ENCODE results near the gene TSPAN18. TPM values are rescaled to one million over a fixed set of nuclear protein-coding genes. Genes with fewer than 3 reads are reported as not detected.

TSPAN18 gene
- total RNA-seq, 1 donor from 2014 or later, result 2.8 TPM

DNA sequence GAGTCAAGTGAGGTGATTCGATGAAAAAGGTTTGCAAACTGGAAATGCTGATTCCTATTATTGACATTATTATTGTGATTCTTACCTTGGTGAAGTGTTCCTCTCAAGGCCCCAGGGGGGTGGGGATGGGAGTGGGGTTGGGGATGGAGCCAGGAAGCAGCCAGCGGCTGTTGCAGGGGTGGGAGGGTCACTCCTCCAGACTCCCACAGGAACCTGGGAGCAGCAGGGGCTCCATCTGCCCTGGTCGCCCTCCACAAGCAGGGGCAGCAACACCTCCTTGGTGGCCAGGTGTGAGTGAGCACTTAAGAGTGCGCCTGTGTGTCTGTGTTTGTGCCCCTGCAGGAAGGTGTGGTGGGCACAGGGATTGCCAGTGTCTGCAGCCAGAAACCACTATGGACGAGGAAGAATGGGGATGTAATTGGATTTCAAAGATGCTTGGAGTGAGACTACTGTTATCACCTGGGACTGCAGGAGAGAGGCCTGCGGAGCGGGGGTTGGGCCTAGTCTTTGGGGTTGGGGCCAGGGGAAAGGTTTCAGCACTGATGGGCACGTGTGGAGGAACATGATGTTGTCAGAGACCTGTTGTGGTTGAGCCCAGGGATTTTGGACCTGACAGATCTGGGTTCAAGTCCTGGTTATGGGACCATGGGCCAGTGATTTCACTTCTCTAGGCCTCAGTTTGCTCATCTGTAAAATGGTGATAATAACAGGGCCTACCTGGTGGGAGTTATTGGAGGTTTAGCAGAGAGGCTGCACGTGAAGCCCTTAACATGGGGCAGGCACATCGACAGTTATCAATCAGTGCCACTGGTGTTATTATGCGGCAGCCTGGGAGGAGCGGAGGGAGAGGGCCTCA is 227.5 kb downstream of the TSPAN18 start:
- intact Hi-C loops (cut with micrococcal nuclease), result no loop called here

DNA sequence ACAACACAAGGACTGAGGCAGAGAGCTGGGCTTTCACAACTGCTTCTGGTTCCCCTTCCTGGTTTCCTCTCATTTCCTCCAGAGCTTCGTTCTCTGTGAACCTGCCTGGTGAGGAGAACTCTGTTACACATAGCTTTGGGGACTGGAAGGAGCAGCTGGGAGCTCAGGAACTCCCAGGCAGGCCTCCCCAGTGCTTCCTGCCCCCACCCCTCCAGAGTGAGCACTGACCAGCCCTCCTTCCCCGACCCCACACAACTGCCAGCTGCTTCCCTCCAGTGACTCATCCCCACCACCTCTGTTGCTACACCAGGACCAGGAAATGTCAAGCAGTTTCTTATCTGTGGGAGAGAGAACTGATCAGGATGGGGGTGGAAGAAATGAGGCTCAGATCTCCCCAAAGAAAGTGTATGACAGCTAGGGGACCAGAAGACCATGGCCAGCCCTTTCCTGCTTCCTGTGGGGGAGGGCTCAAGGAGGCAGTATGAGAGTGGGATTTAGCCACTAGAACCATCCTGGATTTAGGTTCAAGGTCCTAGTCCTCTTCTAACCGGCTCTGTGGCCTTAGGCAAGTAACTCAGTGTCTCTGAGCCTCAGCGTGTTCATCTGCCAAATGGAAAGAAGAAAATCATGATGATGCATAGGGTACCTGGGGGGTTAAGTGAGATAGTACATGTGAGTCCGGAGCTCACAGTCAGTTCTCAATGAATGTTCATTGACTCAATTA is 228.4 kb downstream of the TSPAN18 start:
- DNase-seq, result no peak
- Mint-ChIP-seq H3K27me3 (no peaks in the 10 kb centered on the region), H3K27ac (no peak overlapping the region), H3K4me1 (peaks cover 26% of the 10 kb centered on the region), H3K36me3 (ENCODE audit: low read depth) (no peaks in the 10 kb centered on the region), H3K4me3 (no peak overlapping the region), H3K9me3 (no peaks in the 10 kb centered on the region)
- ATAC-seq (ENCODE audit: low read depth), result no peak
- ChIA-PET CTCF (interaction anchor here (0.7 kb wide), 1 partner anchor 19 kb away, joined by 3 read pairs; no protein-coding TSS in a partner anchor), POLR2A (no interaction called here)
- TF ChIP-seq, protein P1, sequence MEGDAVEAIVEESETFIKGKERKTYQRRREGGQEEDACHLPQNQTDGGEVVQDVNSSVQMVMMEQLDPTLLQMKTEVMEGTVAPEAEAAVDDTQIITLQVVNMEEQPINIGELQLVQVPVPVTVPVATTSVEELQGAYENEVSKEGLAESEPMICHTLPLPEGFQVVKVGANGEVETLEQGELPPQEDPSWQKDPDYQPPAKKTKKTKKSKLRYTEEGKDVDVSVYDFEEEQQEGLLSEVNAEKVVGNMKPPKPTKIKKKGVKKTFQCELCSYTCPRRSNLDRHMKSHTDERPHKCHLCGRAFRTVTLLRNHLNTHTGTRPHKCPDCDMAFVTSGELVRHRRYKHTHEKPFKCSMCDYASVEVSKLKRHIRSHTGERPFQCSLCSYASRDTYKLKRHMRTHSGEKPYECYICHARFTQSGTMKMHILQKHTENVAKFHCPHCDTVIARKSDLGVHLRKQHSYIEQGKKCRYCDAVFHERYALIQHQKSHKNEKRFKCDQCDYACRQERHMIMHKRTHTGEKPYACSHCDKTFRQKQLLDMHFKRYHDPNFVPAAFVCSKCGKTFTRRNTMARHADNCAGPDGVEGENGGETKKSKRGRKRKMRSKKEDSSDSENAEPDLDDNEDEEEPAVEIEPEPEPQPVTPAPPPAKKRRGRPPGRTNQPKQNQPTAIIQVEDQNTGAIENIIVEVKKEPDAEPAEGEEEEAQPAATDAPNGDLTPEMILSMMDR (IDR thresholded peaks at IDR 0.05), result no peak
- intact Hi-C loops (cut with micrococcal nuclease), result no loop called here

More for the DNA sequence above, 227.5 kb downstream of the TSPAN18 start:
- ATAC-seq (ENCODE audit: low read depth), result no peak
- ChIA-PET POLR2A (no interaction called here), CTCF (interaction anchor here (1.1 kb wide), 1 partner anchor 18 kb away, joined by 3 read pairs; no protein-coding TSS in a partner anchor)
- TF ChIP-seq, protein P1 (IDR thresholded peaks at IDR 0.05), result no peak
- no peaks in the 10 kb centered on the region for H3K9me3 Mint-ChIP-seq
- no peak overlapping the region for H3K27ac Mint-ChIP-seq
- peaks cover 26% of the 10 kb centered on the region for H3K4me1 Mint-ChIP-seq
- no peak for DNase-seq
- H3K27me3 Mint-ChIP-seq, result no peaks in the 10 kb centered on the region
- H3K36me3 Mint-ChIP-seq (ENCODE audit: low read depth), result peaks cover under 1% of the 10 kb centered on the region
- H3K4me3 Mint-ChIP-seq, result no peak overlapping the region

DNA sequence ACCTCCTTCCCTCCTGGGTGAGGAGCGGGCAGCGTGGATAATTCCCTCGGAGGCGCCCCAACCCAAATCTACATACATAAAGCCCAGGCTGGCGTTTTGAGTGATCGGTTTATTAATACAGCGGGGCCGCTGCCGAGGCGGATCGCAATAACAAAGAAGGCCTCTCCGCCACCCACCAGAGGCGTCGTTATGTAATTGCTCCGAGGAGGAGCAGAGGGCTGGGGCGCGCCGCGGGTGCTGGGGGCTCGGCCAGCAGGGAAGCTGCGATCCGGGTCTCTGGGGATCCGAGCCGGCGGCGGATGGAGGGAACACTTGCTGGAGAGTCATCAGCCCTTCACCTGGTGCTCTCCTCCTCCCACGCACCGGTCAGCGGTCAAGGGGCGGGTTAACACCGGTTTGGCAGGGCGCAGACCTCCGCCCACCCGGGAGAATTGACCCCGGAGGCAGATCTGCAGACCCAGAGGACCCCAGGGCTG is 230.3 kb downstream of the TSPAN18 start:
- Mint-ChIP-seq H3K9me3 (no peaks in the 10 kb centered on the region), H3K27me3 (no peaks in the 10 kb centered on the region), H3K36me3 (ENCODE audit: low read depth) (no peaks in the 10 kb centered on the region), H3K27ac (no peak overlapping the region), H3K4me3 (no peak overlapping the region), H3K4me1 (peaks cover 17% of the 10 kb centered on the region)
- ATAC-seq (ENCODE audit: low read depth) (no peak), DNase-seq (no peak)
- POLR2A ChIA-PET, result no interaction called here
- intact Hi-C loops (cut with micrococcal nuclease), result no loop called here
- CTCF ChIA-PET, result no interaction called here
- TF ChIP-seq, protein P1 (IDR thresholded peaks at IDR 0.05), result no peak

GRCh38 chr11:44957776-44958564 is 231.2 kb downstream of the TSPAN18 start:
- intact Hi-C loops (cut with micrococcal nuclease), result no loop called here
- Mint-ChIP-seq H3K4me1 (peaks cover 11% of the 10 kb centered on the region), H3K36me3 (ENCODE audit: low read depth) (no peaks in the 10 kb centered on the region), H3K27ac (no peak overlapping the region), H3K27me3 (no peaks in the 10 kb centered on the region), H3K9me3 (no peaks in the 10 kb centered on the region), H3K4me3 (no peak overlapping the region)
- TF ChIP-seq, protein P1 (IDR thresholded peaks at IDR 0.05), result no peak
- ATAC-seq (ENCODE audit: low read depth), result no peak
- DNase-seq, result no peak
- POLR2A ChIA-PET, result interaction anchor here (0.7 kb wide), 1 partner anchor 74 kb away, joined by 5 read pairs; no protein-coding TSS in a partner anchor
- CTCF ChIA-PET, result interaction anchor here (1.3 kb wide), 1 partner anchor 122 kb away, joined by 4 read pairs; no protein-coding TSS in a partner anchor
